ENCODE data around the gene ACE2. TPM values are rescaled to one million over a fixed set of nuclear protein-coding genes. Genes with fewer than 3 reads are reported as not detected.

Gene ACE2
- total and polyA plus RNA-seq, 10 donors, result 0.03 to 0.06 TPM; not detected in 8

- DNase-seq, result no peak
- intact Hi-C loops (cut with DNase I; ENCODE audit: low total_unique reads), result no loop called here
- Histone ChIP-seq H3K4me1 (no peaks in the 10 kb centered on the region), H3K9me3 (no peaks in the 10 kb centered on the region), H3K4me3 (no peak overlapping the region), H3K27me3 (replicated peaks in 1 of 7) (peaks cover 0 to 48% (median 0%) of the 10 kb centered on the region in 7 donors), H3K27ac (no peak overlapping the region), H3K36me3 (no peaks in the 10 kb centered on the region)
- 20 to 31% (median 24%) methylated on average over 1 of the region's 1 CpG for WGBS, 5 donors
- TF ChIP-seq POLR2A (IDR thresholded peaks at IDR 0.05), result no peak
- no peak for TF ChIP-seq CTCF (IDR thresholded peaks at IDR 0.05 in 8 of 11, conservative IDR thresholded peaks at IDR 0.05 in 3 of 11)
- no peak for TF ChIP-seq POLR2AphosphoS5 (IDR thresholded peaks at IDR 0.05)
Measured at GRCh38 chrX:15570145-15570544, 30.6 kb downstream of the ACE2 start.

GRCh38 chrX:15567886-15568616 lies 32.7 kb downstream of the ACE2 start:
- no peaks in the 10 kb centered on the region for H3K4me1 ChIP-seq
- intact Hi-C loops (cut with DNase I; ENCODE audit: low total_unique reads), result no loop called here
- WGBS, 5 donors, result 48 to 75% (median 54%) methylated on average over 7 of the region's 7 CpGs
- no peak for DNase-seq
- H3K36me3 ChIP-seq, result no peaks in the 10 kb centered on the region
- no peak overlapping the region for H3K4me3 ChIP-seq
- peaks cover 0 to 38% (median 4%) of the 10 kb centered on the region in 7 donors for H3K27me3 ChIP-seq (replicated peaks in 1 of 7)
- no peak for TF ChIP-seq POLR2A (IDR thresholded peaks at IDR 0.05)
- no peak for TF ChIP-seq CTCF (IDR thresholded peaks at IDR 0.05 in 8 of 11, conservative IDR thresholded peaks at IDR 0.05 in 3 of 11)
- no peak for TF ChIP-seq POLR2AphosphoS5 (IDR thresholded peaks at IDR 0.05)
- no peak overlapping the region for H3K27ac ChIP-seq
- no peaks in the 10 kb centered on the region for H3K9me3 ChIP-seq

GRCh38 chrX:15567267-15567666 lies 33.5 kb downstream of the ACE2 start:
- TF ChIP-seq CTCF (IDR thresholded peaks at IDR 0.05 in 8 of 11, conservative IDR thresholded peaks at IDR 0.05 in 3 of 11) (no peak), POLR2A (IDR thresholded peaks at IDR 0.05) (no peak), POLR2AphosphoS5 (IDR thresholded peaks at IDR 0.05) (no peak)
- no peaks in the 10 kb centered on the region for H3K36me3 ChIP-seq
- peaks cover 0 to 38% (median 6%) of the 10 kb centered on the region in 7 donors for H3K27me3 ChIP-seq (replicated peaks in 1 of 7)
- WGBS, 5 donors, result 59 to 82% (median 74%) methylated on average over 1 of the region's 1 CpG
- H3K27ac ChIP-seq, result no peak overlapping the region
- H3K4me1 ChIP-seq, result no peaks in the 10 kb centered on the region
- H3K9me3 ChIP-seq, result no peaks in the 10 kb centered on the region
- no peak overlapping the region for H3K4me3 ChIP-seq
- no peak for DNase-seq
- intact Hi-C loops (cut with DNase I; ENCODE audit: low total_unique reads), result no loop called here

- H3K9me3 ChIP-seq, result no peaks in the 10 kb centered on the region
- intact Hi-C loops (cut with DNase I; ENCODE audit: low total_unique reads), result no loop called here
- H3K27me3 ChIP-seq (replicated peaks in 1 of 7), result peaks cover 0 to 42% (median 6%) of the 10 kb centered on the region in 7 donors
- no peak for DNase-seq
- H3K4me3 ChIP-seq, result no peak overlapping the region
- no peak overlapping the region for H3K27ac ChIP-seq
- WGBS, 5 donors, result 50 to 79% (median 71%) methylated on average over 1 of the region's 1 CpG
- TF ChIP-seq POLR2A (IDR thresholded peaks at IDR 0.05) (no peak), CTCF (IDR thresholded peaks at IDR 0.05 in 8 of 11, conservative IDR thresholded peaks at IDR 0.05 in 3 of 11) (no peak), POLR2AphosphoS5 (IDR thresholded peaks at IDR 0.05) (no peak)
- no peaks in the 10 kb centered on the region for H3K4me1 ChIP-seq
- no peaks in the 10 kb centered on the region for H3K36me3 ChIP-seq
Measured at GRCh38 chrX:15566244-15566643, 34.5 kb downstream of the ACE2 start.

Measured in spleen (tissue), 11 donors.